ENCODE results near the gene AP1S1.
A peak's percentile ranks its signal among the peaks of the same experiment; 100 is the strongest.

AP1S1 gene

GRCh38 chr7:101201695-101202602 is 47.7 kb downstream of the AP1S1 start:
- no peak for DNase-seq

- DNase-seq: no peak
Measured at GRCh38 chr7:101202603-101202918, 48.3 kb downstream of the AP1S1 start.

- peak; percentile 56 to 73 for DNase-seq
Measured at GRCh38 chr7:101203740-101204738, 49.8 kb downstream of the AP1S1 start.

GRCh38 chr7:101205901-101206664 is 51.8 kb downstream of the AP1S1 start:
- DNase-seq: no peak

- DNase-seq: no peak
Measured at GRCh38 chr7:101206665-101207042, 52.4 kb downstream of the AP1S1 start.

GRCh38 chr7:101207459-101207858 is 53.2 kb downstream of the AP1S1 start:
- no peak for DNase-seq

- DNase-seq: no peak
Measured at GRCh38 chr7:101208794-101209193, 54.5 kb downstream of the AP1S1 start.

GRCh38 chr7:101210143-101210542 is 55.9 kb downstream of the AP1S1 start:
- no peak for DNase-seq

All from inflammatory macrophage treated with lipopolysaccharide for 1 hour (primary cell).